MM.1S (cell line): ENCODE results near the gene TMEM190.
"Not testable (repeated sequence)": the region's sequence is repeated elsewhere in the genome, so short reads cannot be mapped to it uniquely, and the experiment has no call there.

Source experiments
- DNase-seq: peaks from one replicate; pipeline ENCODE4 v3.0.0-alpha.2; 2015
- H2AFZ ChIP-seq: fragments of 300-600 bp; sonication (generic); 2 replicates; pipeline ENCODE4 v1.6.0; 2016; ENCODE audit warnings: antibody characterized with exemption, low read length
- H3F3A ChIP-seq: fragments of 300-600 bp; sonication (generic); 2 replicates; pipeline ENCODE4 v1.6.1; 2016; ENCODE audit warnings: mild to moderate bottlenecking, antibody characterized with exemption, low read length, moderate library complexity, mixed read lengths; ENCODE audit not compliant: insufficient read depth
- H3K27ac ChIP-seq: fragments of 300-600 bp; sonication (generic); 2 replicates; pipeline ENCODE4 v1.5.1; 2016; ENCODE audit warnings: mild to moderate bottlenecking, low read length
- H3K27me3 ChIP-seq: fragments of 300-600 bp; sonication (generic); replicated peaks from 2 replicates; pipeline ENCODE4 v1.6.0; 2016; ENCODE audit warnings: low read length; ENCODE audit not compliant: insufficient read depth
- H3K36me3 ChIP-seq: fragments of 300-600 bp; sonication (generic); replicated peaks from 2 replicates; pipeline ENCODE4 v1.6.1; 2016; ENCODE audit warnings: mild to moderate bottlenecking, low read length, mixed read lengths; ENCODE audit not compliant: insufficient read depth
- H3K4me1 ChIP-seq: fragments of 300-600 bp; sonication (generic); 2 replicates; pipeline ENCODE4 v1.6.1; 2016; ENCODE audit warnings: low read length, mixed read lengths
- H3K4me2 ChIP-seq: fragments of 300-600 bp; sonication (generic); 2 replicates; pipeline ENCODE4 v1.6.0; 2016; ENCODE audit warnings: low read depth, low read length
- H3K4me3 ChIP-seq: fragments of 300-600 bp; sonication (generic); 2 replicates; pipeline ENCODE4 v1.5.1; 2016; ENCODE audit warnings: low read length, mixed read lengths
- H3K79me2 ChIP-seq: fragments of 300-600 bp; sonication (generic); 2 replicates; pipeline ENCODE4 v1.6.1; 2016; ENCODE audit warnings: mixed run types, low read length, mixed read lengths
- H3K9ac ChIP-seq: fragments of 300-600 bp; sonication (generic); 2 replicates; pipeline ENCODE4 v1.6.1; 2016; ENCODE audit warnings: low read length, mixed read lengths
- H3K9me2 ChIP-seq: fragments of 300-600 bp; sonication (generic); replicated peaks from 2 replicates; pipeline ENCODE4 v1.6.1; 2016; ENCODE audit warnings: mild to moderate bottlenecking, low read length, mixed read lengths; ENCODE audit not compliant: insufficient read depth
- H3K9me3 ChIP-seq: fragments of 300-600 bp; sonication (generic); replicated peaks from 2 replicates; pipeline ENCODE4 v1.6.1; 2016; ENCODE audit warnings: mild to moderate bottlenecking, low read length, mixed read lengths; ENCODE audit not compliant: insufficient read depth
- H4K20me1 ChIP-seq: fragments of 300-600 bp; sonication (generic); 2 replicates; pipeline ENCODE4 v1.6.1; 2016; ENCODE audit warnings: mild to moderate bottlenecking, low read length, moderate library complexity, mixed read lengths; ENCODE audit not compliant: insufficient read depth
- EZH2 ChIP-seq: fragments of 300-600 bp; sonication (generic); optimal IDR thresholded peaks from 2 replicates; pipeline ENCODE3; 2017; ENCODE audit warnings: low read depth, mild to moderate bottlenecking, antibody characterized with exemption, low read length, mixed read lengths
- EZH2phosphoT487 ChIP-seq: fragments of 300-600 bp; sonication (generic); IDR thresholded peaks from 2 replicates; pipeline ENCODE4 v1.6.1; 2018; ENCODE audit warnings: antibody characterized with exemption, low read length
- TF ChIP-seq, protein P1 (sequence below): fragments of 300-600 bp; sonication (generic); IDR thresholded peaks from 2 replicates; pipeline ENCODE4 v1.5.1; 2016; ENCODE audit warnings: antibody characterized with exemption, low read length, mixed read lengths

TMEM190 gene

DNA sequence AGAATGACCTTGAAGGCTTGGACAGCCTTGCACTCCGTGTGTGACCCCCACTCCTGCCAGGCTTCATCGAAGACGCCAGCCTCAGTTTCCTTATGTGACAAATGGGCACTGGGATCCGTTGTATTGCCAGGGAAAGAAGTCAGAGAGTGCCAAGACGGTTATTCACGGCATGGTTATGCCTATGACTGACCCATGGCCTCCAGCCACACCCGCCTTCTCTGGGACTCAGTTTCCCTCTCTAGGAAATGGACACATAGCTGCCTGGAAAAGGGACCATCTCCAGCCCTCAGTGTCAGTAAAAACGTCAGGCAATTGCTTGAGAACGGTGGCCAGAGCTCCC, 31.9 kb downstream of the TMEM190 start:
- H3K4me2 ChIP-seq: peak overlapping the region; percentile 98
- DNase-seq: no peak
- H3K4me1 ChIP-seq: peaks cover 20% of the 10 kb centered on the region
- peak overlapping the region; percentile 93; the same call in 1 of the 2 replicates for H3K27ac ChIP-seq
- H3K9me2 ChIP-seq: no peaks in the 10 kb centered on the region
- peaks cover 11% of the 10 kb centered on the region for H4K20me1 ChIP-seq
- H3K36me3 ChIP-seq: peaks cover 10% of the 10 kb centered on the region
- peaks cover 5% of the 10 kb centered on the region; the same call in 1 of the 2 replicates for H3K27me3 ChIP-seq
- H3K79me2 ChIP-seq: peaks cover 34% of the 10 kb centered on the region
- H3F3A ChIP-seq: peaks cover 17% of the 10 kb centered on the region
- TF ChIP-seq EZH2phosphoT487 (no peak), EZH2 (no peak)
- TF ChIP-seq, protein P1, sequence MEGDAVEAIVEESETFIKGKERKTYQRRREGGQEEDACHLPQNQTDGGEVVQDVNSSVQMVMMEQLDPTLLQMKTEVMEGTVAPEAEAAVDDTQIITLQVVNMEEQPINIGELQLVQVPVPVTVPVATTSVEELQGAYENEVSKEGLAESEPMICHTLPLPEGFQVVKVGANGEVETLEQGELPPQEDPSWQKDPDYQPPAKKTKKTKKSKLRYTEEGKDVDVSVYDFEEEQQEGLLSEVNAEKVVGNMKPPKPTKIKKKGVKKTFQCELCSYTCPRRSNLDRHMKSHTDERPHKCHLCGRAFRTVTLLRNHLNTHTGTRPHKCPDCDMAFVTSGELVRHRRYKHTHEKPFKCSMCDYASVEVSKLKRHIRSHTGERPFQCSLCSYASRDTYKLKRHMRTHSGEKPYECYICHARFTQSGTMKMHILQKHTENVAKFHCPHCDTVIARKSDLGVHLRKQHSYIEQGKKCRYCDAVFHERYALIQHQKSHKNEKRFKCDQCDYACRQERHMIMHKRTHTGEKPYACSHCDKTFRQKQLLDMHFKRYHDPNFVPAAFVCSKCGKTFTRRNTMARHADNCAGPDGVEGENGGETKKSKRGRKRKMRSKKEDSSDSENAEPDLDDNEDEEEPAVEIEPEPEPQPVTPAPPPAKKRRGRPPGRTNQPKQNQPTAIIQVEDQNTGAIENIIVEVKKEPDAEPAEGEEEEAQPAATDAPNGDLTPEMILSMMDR: no peak
- no peaks in the 10 kb centered on the region for H3K9me3 ChIP-seq
- H3K9ac ChIP-seq: peak overlapping the region; percentile 66
- H2AFZ ChIP-seq: peak overlapping the region; percentile 99
- peak overlapping the region; percentile 70 for H3K4me3 ChIP-seq

DNA sequence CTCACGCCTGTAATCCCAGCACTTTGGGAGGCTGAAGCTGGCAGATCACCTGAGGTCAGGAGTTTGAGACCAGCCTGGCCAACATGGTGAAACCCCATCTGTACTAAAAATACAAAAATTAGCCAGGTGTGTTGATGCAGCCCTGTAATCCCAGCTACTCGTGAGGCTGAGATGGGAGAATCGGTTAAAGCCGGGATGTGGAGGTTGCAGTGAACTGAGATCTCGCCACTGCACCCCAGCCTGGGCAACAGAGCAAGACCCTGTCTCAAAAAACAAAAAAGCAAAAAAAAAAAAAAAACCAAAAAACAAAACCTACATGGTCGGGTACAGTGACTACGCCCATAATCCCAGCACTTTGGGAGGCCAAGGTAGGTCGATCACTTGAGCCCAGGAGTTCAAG, 32.6 kb downstream of the TMEM190 start:
- Histone ChIP-seq H3F3A (peaks cover 14% of the 10 kb centered on the region), H4K20me1 (peaks cover 11% of the 10 kb centered on the region), H3K79me2 (peaks cover 29% of the 10 kb centered on the region), H3K4me1 (peaks cover 20% of the 10 kb centered on the region)
- H3K9me3 ChIP-seq, H3K4me2 ChIP-seq, H3K9me2 ChIP-seq, DNase-seq, H3K27ac ChIP-seq, H3K27me3 ChIP-seq, H2AFZ ChIP-seq, H3K9ac ChIP-seq, H3K36me3 ChIP-seq, H3K4me3 ChIP-seq: not testable (repeated sequence)

DNA sequence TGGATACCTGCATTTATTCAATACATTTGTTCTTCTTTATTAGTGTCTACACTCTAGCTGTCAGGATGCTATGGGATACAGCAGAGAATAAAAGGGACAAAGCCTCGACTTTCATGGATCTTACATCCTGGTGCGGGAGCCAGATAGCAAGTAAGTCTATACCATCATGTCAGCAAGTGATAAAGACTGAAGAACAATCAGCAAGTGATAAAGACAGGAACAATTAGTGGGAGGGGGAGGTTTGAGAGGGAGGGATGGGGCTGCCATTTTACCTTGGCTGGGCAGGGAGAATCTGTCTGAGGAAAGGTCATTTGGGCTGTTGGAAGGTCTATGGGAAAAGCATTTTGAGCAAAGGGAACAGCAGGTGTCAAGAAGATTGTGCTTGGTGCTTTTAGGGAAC, 33.5 kb downstream of the TMEM190 start:
- DNase-seq: no peak
- H3K4me3 ChIP-seq: no peak overlapping the region
- peaks cover 11% of the 10 kb centered on the region for H3F3A ChIP-seq
- peaks cover 11% of the 10 kb centered on the region for H4K20me1 ChIP-seq
- TF ChIP-seq EZH2 (no peak), EZH2phosphoT487 (no peak)
- TF ChIP-seq, protein P1: no peak
- H3K36me3 ChIP-seq: peaks cover 3% of the 10 kb centered on the region
- H3K9ac ChIP-seq: no peak overlapping the region
- peaks cover 23% of the 10 kb centered on the region for H3K79me2 ChIP-seq
- H3K9me3 ChIP-seq: no peaks in the 10 kb centered on the region
- no peaks in the 10 kb centered on the region for H3K9me2 ChIP-seq
- H2AFZ ChIP-seq: no peak overlapping the region
- H3K4me1 ChIP-seq: peaks cover 20% of the 10 kb centered on the region
- H3K4me2 ChIP-seq: no peak overlapping the region
- H3K27me3 ChIP-seq: peaks cover 5% of the 10 kb centered on the region; the same call in 1 of the 2 replicates
- no peak overlapping the region for H3K27ac ChIP-seq

DNA sequence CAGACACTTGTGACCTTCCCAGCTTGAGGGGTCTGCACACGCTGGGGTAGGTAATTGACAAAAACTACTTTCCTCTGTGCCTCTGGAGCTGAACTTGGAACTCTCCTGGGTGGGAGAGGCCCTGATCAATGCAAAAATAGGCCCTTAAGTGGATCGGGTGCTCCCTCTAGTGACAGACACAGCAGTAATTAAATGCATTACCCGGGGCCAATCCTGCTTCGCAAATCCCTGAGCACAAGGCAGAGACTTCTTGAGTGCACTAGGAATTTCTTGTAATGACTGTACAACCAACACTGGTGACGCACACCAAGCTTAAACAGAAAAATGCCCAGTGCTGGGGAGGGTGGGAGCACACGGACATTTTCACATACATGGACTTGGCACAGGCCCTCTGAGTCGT, 41.6 kb downstream of the TMEM190 start:
- Histone ChIP-seq H4K20me1 (no peaks in the 10 kb centered on the region), H3K9me3 (no peaks in the 10 kb centered on the region), H3K4me1 (no peaks in the 10 kb centered on the region), H3F3A (no peaks in the 10 kb centered on the region), H3K27ac (no peak overlapping the region), H3K27me3 (peaks cover 32% of the 10 kb centered on the region), H3K9ac (no peak overlapping the region), H3K79me2 (no peaks in the 10 kb centered on the region), H3K4me2 (no peak overlapping the region), H3K4me3 (no peak overlapping the region), H2AFZ (no peak overlapping the region), H3K9me2 (no peaks in the 10 kb centered on the region), H3K36me3 (no peaks in the 10 kb centered on the region)
- DNase-seq: peak; percentile 65
- no peak for TF ChIP-seq EZH2phosphoT487
- TF ChIP-seq, protein P1: peak; percentile 71
